Esophagus squamous epithelium (tissue), 4 donors: ENCODE data around the gene SPARC.

Experiments used
- CTCF ChIP-seq, 6 experiments: fragments of 450-650 bp in 4 of 6; fragments of 200-600 bp in 2 of 6; sonication (generic) in 2 of 6; IDR thresholded peaks; one replicate each; pipeline ENCODE4 v1.5.1; 2016 to 2019; ENCODE audit warnings: antibody characterized with exemption in 6 of 6, mild to moderate bottlenecking in 4 of 6, moderate library complexity in 4 of 6
- POLR2A ChIP-seq, 4 donors: fragments of 450-650 bp; IDR thresholded peaks; one replicate each; pipeline ENCODE4 v1.6.1; 2017; ENCODE audit warnings: antibody characterized with exemption in 4 of 4, mild to moderate bottlenecking in 4 of 4, moderate library complexity in 3 of 4

- TF ChIP-seq CTCF (IDR thresholded peaks at IDR 0.05) (no peak), POLR2A (IDR thresholded peaks at IDR 0.05) (no peak)
Measured at GRCh38 chr5:151678713-151679112, 8.0 kb downstream of the SPARC start.
